HEK293 (cell line): ENCODE results near the gene SH3BP4.
A peak's percentile ranks its signal among the peaks of the same experiment; 100 is the strongest.

Experiments used
- CTCF ChIA-PET: fragments of 350-600 bp; formaldehyde crosslinking; extraction: SDS; loops from one replicate; lab custom pipeline; 2021; ENCODE audit warnings: antibody characterized with exemption; lab: Yijun Ruan, JAX
- POLR2A ChIA-PET: fragments of 300-600 bp; formaldehyde crosslinking; extraction: SDS; loops from one replicate; lab custom pipeline; 2020; ENCODE audit warnings: antibody characterized with exemption, inconsistent platforms; lab: Yijun Ruan, JAX
- H3K27ac ChIP-seq: fragments of 200-500 bp; sonication (Bioruptor generic); 2 replicates; pipeline ENCODE4 v1.5.1; 2014; ENCODE audit warnings: low read depth, low read length, control low read depth, inconsistent platforms; ENCODE audit errors: extremely low read depth
- H3K36me3 ChIP-seq, 2 experiments: fragments of 200-500 bp in 1 of 2; sonication (Bioruptor generic) in 1 of 2; 1 replicate in 1 of 2; 2 replicates in 1 of 2; pipeline ENCODE4 v1.5.1; 2014 to 2017; ENCODE audit warnings: inconsistent platforms in 2 of 2, low read length in 2 of 2; ENCODE audit not compliant: control insufficient read depth in 2 of 2, insufficient read depth in 1 of 2
- H3K4me1 ChIP-seq: fragments of 200-500 bp; sonication (Bioruptor generic); 2 replicates; pipeline ENCODE4 v1.5.1; 2014; ENCODE audit warnings: mild to moderate bottlenecking, low read length, inconsistent platforms; ENCODE audit not compliant: control insufficient read depth, insufficient read depth
- H3K4me3 ChIP-seq: 2 replicates; pipeline ENCODE4 v1.5.1; 2011; ENCODE audit warnings: low read depth, mild to moderate bottlenecking, control low read depth, low read length, moderate library complexity
- H3K9me3 ChIP-seq: fragments of 200-500 bp; sonication (Bioruptor generic); 2 replicates; pipeline ENCODE4 v1.5.1; 2014; ENCODE audit warnings: low read depth, low read length, inconsistent platforms; ENCODE audit not compliant: control insufficient read depth, insufficient read depth
- BCL11A ChIP-seq: fragments of 450-650 bp; formaldehyde crosslinking; IDR thresholded peaks from 2 replicates; pipeline ENCODE4 v1.5.1; 2016; ENCODE audit warnings: low read depth, missing biosample characterization, missing genetic modification characterization
- FEZF1 ChIP-seq: fragments of 450-650 bp; formaldehyde crosslinking; IDR thresholded peaks from 2 replicates; pipeline ENCODE4 v1.5.1; 2016; ENCODE audit warnings: missing biosample characterization, missing genetic modification characterization
- GLIS1 ChIP-seq: fragments of 450-650 bp; formaldehyde crosslinking; IDR thresholded peaks from 2 replicates; pipeline ENCODE4 v1.5.1; 2016; ENCODE audit warnings: missing biosample characterization, missing genetic modification characterization
- KLF10 ChIP-seq: fragments of 450-650 bp; IDR thresholded peaks from 2 replicates; pipeline ENCODE4 v1.5.1; 2018; ENCODE audit warnings: missing biosample characterization, mild to moderate bottlenecking, missing genetic modification characterization
- KLF17 ChIP-seq: fragments of 450-650 bp; formaldehyde crosslinking; IDR thresholded peaks from 2 replicates; pipeline ENCODE4 v1.5.1; 2016; ENCODE audit warnings: missing biosample characterization, missing genetic modification characterization
- MYNN ChIP-seq: fragments of 450-650 bp; formaldehyde crosslinking; IDR thresholded peaks from 2 replicates; pipeline ENCODE4 v1.5.1; 2016; ENCODE audit warnings: missing biosample characterization, missing genetic modification characterization, borderline replicate concordance
- MZF1 ChIP-seq: fragments of 450-650 bp; formaldehyde crosslinking; IDR thresholded peaks from 2 replicates; pipeline ENCODE4 v1.5.1; 2017; ENCODE audit warnings: missing biosample characterization, missing genetic modification characterization, borderline replicate concordance
- PRDM1 ChIP-seq: fragments of 450-650 bp; formaldehyde crosslinking; IDR thresholded peaks from 2 replicates; pipeline ENCODE4; 2016; ENCODE audit warnings: missing biosample characterization, missing genetic modification characterization
- SP3 ChIP-seq: fragments of 450-650 bp; formaldehyde crosslinking; IDR thresholded peaks from 2 replicates; pipeline ENCODE4 v1.5.1; 2016; ENCODE audit warnings: missing biosample characterization, missing genetic modification characterization
- SP7 ChIP-seq: fragments of 450-650 bp; formaldehyde crosslinking; IDR thresholded peaks from 2 replicates; pipeline ENCODE4 v1.5.1; 2016; ENCODE audit warnings: missing biosample characterization, missing genetic modification characterization
- WT1 ChIP-seq: fragments of 450-650 bp; formaldehyde crosslinking; IDR thresholded peaks from 2 replicates; pipeline ENCODE4 v1.5.1; 2016; ENCODE audit warnings: missing biosample characterization, missing genetic modification characterization
- ZBTB10 ChIP-seq: fragments of 450-650 bp; formaldehyde crosslinking; IDR thresholded peaks from 2 replicates; pipeline ENCODE4 v1.5.1; 2016; ENCODE audit warnings: missing biosample characterization, missing genetic modification characterization
- ZBTB7A ChIP-seq: fragments of 450-650 bp; formaldehyde crosslinking; IDR thresholded peaks from 2 replicates; pipeline ENCODE4 v1.5.1; 2016; ENCODE audit warnings: low read depth, missing biosample characterization, missing genetic modification characterization
- ZBTB8A ChIP-seq: fragments of 450-650 bp; formaldehyde crosslinking; IDR thresholded peaks from 2 replicates; pipeline ENCODE4 v1.5.1; 2016; ENCODE audit warnings: missing biosample characterization, missing genetic modification characterization
- ZFHX2 ChIP-seq: fragments of 450-650 bp; formaldehyde crosslinking; conservative IDR thresholded peaks from 2 replicates; pipeline ENCODE4 v1.5.1; 2016; ENCODE audit warnings: missing biosample characterization, missing genetic modification characterization
- ZFP69B ChIP-seq: fragments of 450-650 bp; formaldehyde crosslinking; IDR thresholded peaks from 2 replicates; pipeline ENCODE4 v1.5.1; 2016; ENCODE audit warnings: missing biosample characterization, missing genetic modification characterization
- ZNF112 ChIP-seq: fragments of 450-650 bp; formaldehyde crosslinking; IDR thresholded peaks from 2 replicates; pipeline ENCODE4 v1.5.0; 2017; ENCODE audit warnings: missing biosample characterization, missing genetic modification characterization
- ZNF221 ChIP-seq: fragments of 450-650 bp; formaldehyde crosslinking; IDR thresholded peaks from 2 replicates; pipeline ENCODE4 v1.5.1; 2017; ENCODE audit warnings: missing biosample characterization, missing genetic modification characterization, borderline replicate concordance
- ZNF24 ChIP-seq: fragments of 450-650 bp; formaldehyde crosslinking; IDR thresholded peaks from 2 replicates; pipeline ENCODE4 v1.5.1; 2016; ENCODE audit warnings: missing biosample characterization, missing genetic modification characterization
- ZNF280C ChIP-seq: fragments of 450-650 bp; formaldehyde crosslinking; IDR thresholded peaks from 2 replicates; pipeline ENCODE4 v1.5.1; 2016; ENCODE audit warnings: missing biosample characterization, missing genetic modification characterization
- ZNF341 ChIP-seq: fragments of 450-650 bp; formaldehyde crosslinking; IDR thresholded peaks from 2 replicates; pipeline ENCODE4; 2016; ENCODE audit warnings: low read depth, missing biosample characterization, missing genetic modification characterization
- ZNF354C ChIP-seq: fragments of 450-650 bp; formaldehyde crosslinking; IDR thresholded peaks from 2 replicates; pipeline ENCODE4 v1.5.1; 2016; ENCODE audit warnings: missing biosample characterization, missing genetic modification characterization, low read depth, borderline replicate concordance
- ZNF423 ChIP-seq: fragments of 450-650 bp; formaldehyde crosslinking; IDR thresholded peaks from 2 replicates; pipeline ENCODE4 v1.5.1; 2016; ENCODE audit warnings: missing biosample characterization, missing genetic modification characterization
- ZNF488 ChIP-seq: fragments of 450-650 bp; formaldehyde crosslinking; IDR thresholded peaks from 2 replicates; pipeline ENCODE4 v1.5.1; 2016; ENCODE audit warnings: missing biosample characterization, missing genetic modification characterization
- ZNF585B ChIP-seq: fragments of 450-650 bp; formaldehyde crosslinking; IDR thresholded peaks from 2 replicates; pipeline ENCODE4 v1.5.1; 2016; ENCODE audit warnings: missing biosample characterization, missing genetic modification characterization
- ZNF623 ChIP-seq: fragments of 450-650 bp; formaldehyde crosslinking; IDR thresholded peaks from 2 replicates; pipeline ENCODE4 v1.5.1; 2016; ENCODE audit warnings: missing biosample characterization, missing genetic modification characterization
- ZNF692 ChIP-seq: fragments of 450-650 bp; formaldehyde crosslinking; IDR thresholded peaks from 2 replicates; pipeline ENCODE4 v1.5.1; 2016; ENCODE audit warnings: missing biosample characterization, missing genetic modification characterization
- ZNF701 ChIP-seq: fragments of 450-650 bp; formaldehyde crosslinking; IDR thresholded peaks from 2 replicates; pipeline ENCODE4 v1.5.1; 2016; ENCODE audit warnings: missing biosample characterization, missing genetic modification characterization
- ZNF76 ChIP-seq: fragments of 450-650 bp; formaldehyde crosslinking; IDR thresholded peaks from 2 replicates; pipeline ENCODE4; 2016; ENCODE audit warnings: low read depth, missing biosample characterization, missing genetic modification characterization, borderline replicate concordance
- ZXDB ChIP-seq: fragments of 450-650 bp; formaldehyde crosslinking; IDR thresholded peaks from 2 replicates; pipeline ENCODE4 v1.5.1; 2016; ENCODE audit warnings: missing biosample characterization, missing genetic modification characterization

The SH3BP4 gene

GRCh38 chr2:234970477-234970882 is 18.7 kb downstream of the SH3BP4 start:
- peaks cover 22% of the 10 kb centered on the region for H3K4me1 ChIP-seq
- CTCF ChIA-PET = interaction anchor here (0.6 kb wide), 1 partner anchor 45 kb away, joined by 5 read pairs; no protein-coding TSS in a partner anchor
- TF ChIP-seq KLF17 = peak; percentile 75
- TF ChIP-seq ZBTB8A (tag by site-specific recombination) = peak; percentile 72
- 0 out of 2 replicates have a peak, but pooled peaks have one; percentile 21 for TF ChIP-seq ZBTB10 (tag by site-specific recombination)
- peak; percentile 93 for TF ChIP-seq SP7
- TF ChIP-seq ZNF701 = no peak
- peak; percentile 63; the same call in 1 of the 2 replicates for TF ChIP-seq ZXDB (tag by site-specific recombination)
- TF ChIP-seq ZNF423 = peak; percentile 54
- TF ChIP-seq GLIS1 (tag by site-specific recombination) = peak; percentile 65
- TF ChIP-seq KLF10 (tag by site-specific recombination) = peak; percentile 89
- TF ChIP-seq FEZF1 (tag by site-specific recombination) = peak; percentile 95
- peak; percentile 91 for TF ChIP-seq ZNF24 (tag by site-specific recombination)
- no peak for TF ChIP-seq ZNF488
- peak; percentile 21; the same call in 1 of the 2 replicates for TF ChIP-seq ZFHX2 (tag by site-specific recombination)
- TF ChIP-seq ZNF76 = no peak; the same call in 1 of the 2 replicates
- no peak for TF ChIP-seq ZNF221
- TF ChIP-seq MZF1 (tag by site-specific recombination) = peak; percentile 69; the same call in 1 of the 2 replicates
- peak; percentile 32; the same call in 1 of the 2 replicates for TF ChIP-seq ZNF623 (tag by site-specific recombination)
- no peak for TF ChIP-seq ZNF585B (tag by site-specific recombination)
- TF ChIP-seq BCL11A = peak; percentile 75; the same call in 1 of the 2 replicates
- no peak for TF ChIP-seq ZNF354C (tag by site-specific recombination)
- peak; percentile 67; the same call in 1 of the 2 replicates for TF ChIP-seq ZBTB7A (tag by site-specific recombination)
- TF ChIP-seq PRDM1 (tag by site-specific recombination) = peak; percentile 80
- peak; percentile 68 for TF ChIP-seq WT1 (tag by site-specific recombination)
- TF ChIP-seq SP3 = no peak
- no peak for TF ChIP-seq ZNF280C (tag by site-specific recombination)
- TF ChIP-seq MYNN (tag by site-specific recombination) = 0 out of 2 replicates have a peak, but pooled peaks have one; percentile 30
- TF ChIP-seq ZNF341 (tag by site-specific recombination) = no peak
- no peak for TF ChIP-seq ZNF112 (tag by site-specific recombination)
- 0 out of 2 replicates have a peak, but pooled peaks have one; percentile 45 for TF ChIP-seq ZFP69B
- peak; percentile 56; the same call in 1 of the 2 replicates for TF ChIP-seq ZNF692

More at GRCh38 chr2:234970477-234970882, 18.7 kb downstream of the SH3BP4 start:
- no peaks in the 10 kb centered on the region for H3K9me3 ChIP-seq
- POLR2A ChIA-PET = interaction anchor here (1.1 kb wide), 1 partner anchor 90 kb away, joined by 4 read pairs; no protein-coding TSS in a partner anchor
- H3K36me3 ChIP-seq = peaks cover 0 to 4% of the 10 kb centered on the region in 2 experiments; a peak in 1 of 3 replicates
- H3K27ac ChIP-seq = no peak overlapping the region
- no peak overlapping the region for H3K4me3 ChIP-seq
